GM23338 (cell line): ENCODE results near the gene SLC35D2. TPM values are rescaled to one million over a fixed set of nuclear protein-coding genes. Genes with fewer than 3 reads are reported as not detected.

Source experiments
- ATAC-seq: fragments of 200-7000 bp; cut with Tn5 transposase; 3 replicates; pipeline ENCODE4 v1.9.1; 2020
- DNase-seq: peaks from one replicate; pipeline ENCODE4 v3.0.0-alpha.2; 2015; ENCODE audit warnings: low spot score
- H2AFZ ChIP-seq: fragments of 200-600 bp; sonication (generic); 2 replicates; pipeline ENCODE4 v1.8.0; 2016; ENCODE audit warnings: antibody characterized with exemption, mild to moderate bottlenecking, moderate library complexity
- H3F3A ChIP-seq: fragments of 200-600 bp; sonication (generic); replicated peaks from 2 replicates; pipeline ENCODE4 v1.8.0; 2017; ENCODE audit warnings: antibody characterized with exemption, mixed run types, low read depth
- H3K27ac ChIP-seq: fragments of 200-600 bp; sonication (generic); 2 replicates; pipeline ENCODE4 v1.6.1; 2016; ENCODE audit warnings: low read depth
- H3K27me3 ChIP-seq: fragments of 200-600 bp; sonication (generic); 2 replicates; pipeline ENCODE4 v1.8.0; 2016; ENCODE audit warnings: mild to moderate bottlenecking, mixed run types, moderate library complexity; ENCODE audit not compliant: insufficient read depth
- H3K36me3 ChIP-seq: fragments of 200-600 bp; sonication (generic); 2 replicates; pipeline ENCODE4 v1.8.0; 2016; ENCODE audit warnings: mild to moderate bottlenecking; ENCODE audit not compliant: insufficient read depth
- H3K4me1 ChIP-seq: fragments of 200-600 bp; sonication (generic); 2 replicates; pipeline ENCODE4 v1.8.0; 2016; ENCODE audit warnings: mild to moderate bottlenecking, moderate library complexity; ENCODE audit not compliant: insufficient read depth
- H3K4me2 ChIP-seq: fragments of 200-600 bp; sonication (generic); 2 replicates; pipeline ENCODE4 v1.7.1; 2017; ENCODE audit warnings: mixed run types
- H3K4me3 ChIP-seq: fragments of 200-600 bp; sonication (generic); 2 replicates; pipeline ENCODE4 v1.6.1; 2016; ENCODE audit warnings: mixed run types
- H3K79me2 ChIP-seq: fragments of 200-600 bp; sonication (generic); replicated peaks from 2 replicates; pipeline ENCODE4 v1.8.0; 2017; ENCODE audit warnings: mild to moderate bottlenecking; ENCODE audit not compliant: insufficient read depth
- H3K9me2 ChIP-seq: fragments of 200-600 bp; sonication (generic); 2 replicates; pipeline ENCODE4 v1.8.0; 2017; ENCODE audit not compliant: insufficient read depth
- H4K20me1 ChIP-seq: fragments of 200-600 bp; sonication (generic); replicated peaks from 2 replicates; pipeline ENCODE4 v1.8.0; 2017; ENCODE audit warnings: mild to moderate bottlenecking; ENCODE audit not compliant: insufficient read depth
- H3K27ac Mint-ChIP-seq: 2 replicates; pipeline ENCODE4 v1.8.0; 2020; ENCODE audit warnings: inconsistent platforms, mild to moderate bottlenecking, moderate library complexity, mixed read lengths
- H3K27me3 Mint-ChIP-seq: 3 replicates; pipeline ENCODE4 v1.8.0; 2022; ENCODE audit warnings: low read depth, mild to moderate bottlenecking, moderate library complexity, mixed read lengths, inconsistent platforms; ENCODE audit not compliant: insufficient read depth, poor library complexity
- H3K36me3 Mint-ChIP-seq: 3 replicates; pipeline ENCODE4 v1.8.0; 2021; ENCODE audit warnings: low read depth, mild to moderate bottlenecking, inconsistent platforms, moderate library complexity, mixed read lengths
- H3K4me1 Mint-ChIP-seq: 3 replicates; pipeline ENCODE4 v1.8.0; 2020; ENCODE audit warnings: mild to moderate bottlenecking, inconsistent platforms, mixed read lengths
- H3K4me3 Mint-ChIP-seq: 3 replicates; pipeline ENCODE4 v1.8.0; 2021; ENCODE audit warnings: moderate library complexity, mild to moderate bottlenecking, inconsistent platforms, mixed read lengths
- H3K9me3 Mint-ChIP-seq: 3 replicates; pipeline ENCODE4 v1.8.0; 2020; ENCODE audit warnings: moderate library complexity, mild to moderate bottlenecking, inconsistent platforms, mixed read lengths
- CREB1 ChIP-seq: fragments of 250-450 bp; sonication (Bioruptor Pico); IDR thresholded peaks from 2 replicates; pipeline ENCODE4 v1.5.0; 2020; ENCODE audit warnings: low read depth, mild to moderate bottlenecking, moderate library complexity
- EZH2 ChIP-seq: fragments of 200-600 bp; sonication (generic); IDR thresholded peaks from one replicate; pipeline ENCODE4 v1.8.0; 2017; ENCODE audit warnings: antibody characterized with exemption, mild to moderate bottlenecking, low read depth; ENCODE audit not compliant: unreplicated experiment
- POLR2AphosphoS5 ChIP-seq: IDR thresholded peaks from 2 replicates; pipeline ENCODE4 v1.6.1; 2016; ENCODE audit warnings: antibody characterized with exemption, low read depth
- REST ChIP-seq: IDR thresholded peaks from one replicate; pipeline ENCODE4 v1.6.1; 2018; ENCODE audit warnings: antibody characterized with exemption; ENCODE audit not compliant: unreplicated experiment
- STAT1 ChIP-seq: IDR thresholded peaks from one replicate; pipeline ENCODE4 v1.6.1; 2016; ENCODE audit warnings: antibody characterized with exemption; ENCODE audit not compliant: unreplicated experiment
- ZNF462 ChIP-seq: fragments of 250-450 bp; sonication (Bioruptor Pico); IDR thresholded peaks from 2 replicates; pipeline ENCODE4 v1.5.0; 2020; ENCODE audit warnings: mild to moderate bottlenecking, moderate library complexity
- polyA plus RNA-seq: library from polyadenylated mRNA; unstranded; fragments of >200 nt; fragmentation: Nextera tagmentation; extraction: Ambion mirVana; gene quantifications from 2 replicates; pipeline ENCODE4 v1.2.1, GENCODE V29; 2016
- total RNA-seq: library from RNA; depleted of rRNA; stranded (reverse); fragments of >200 nt; shearing (Covaris generic); gene quantifications from 2 replicates; pipeline ENCODE4 v1.2.3, GENCODE V29; 2014; rRNA removed

The SLC35D2 gene
- total and polyA plus RNA-seq, 2 experiments from 2014 or later: 8.2 to 14.4 TPM

GRCh38 chr9:96279932-96280331, 103.6 kb downstream of the SLC35D2 start (continued):
- no peak for TF ChIP-seq ZNF462 (CRISPR knock-in tag)
- no peak for TF ChIP-seq STAT1
- TF ChIP-seq REST: no peak
- TF ChIP-seq CREB1 (CRISPR knock-in tag): no peak

- no peaks in the 10 kb centered on the region for H4K20me1 ChIP-seq
- DNase-seq (no peak), ATAC-seq (no peak)
- peaks cover 35% of the 10 kb centered on the region for H3K36me3 Mint-ChIP-seq
- H3F3A ChIP-seq: no peaks in the 10 kb centered on the region
- TF ChIP-seq POLR2AphosphoS5 (no peak), EZH2 (no peak), STAT1 (no peak)
- no peak overlapping the region for H2AFZ ChIP-seq
- no peak overlapping the region for H3K4me2 ChIP-seq
- no peak overlapping the region for H3K4me3 ChIP-seq
- peaks cover 11% of the 10 kb centered on the region; the same call in 2 of the 3 replicates for H3K4me1 Mint-ChIP-seq
- H3K27me3 Mint-ChIP-seq: no peaks in the 10 kb centered on the region
- peaks cover 12% of the 10 kb centered on the region for H3K9me2 ChIP-seq
- H3K4me3 Mint-ChIP-seq: no peak overlapping the region
- peaks cover 51% of the 10 kb centered on the region for H3K9me3 Mint-ChIP-seq
- H3K27me3 ChIP-seq: no peaks in the 10 kb centered on the region
- H3K27ac Mint-ChIP-seq: no peak overlapping the region
- H3K4me1 ChIP-seq: peaks cover 8% of the 10 kb centered on the region; the same call in 1 of the 2 replicates
- H3K36me3 ChIP-seq: peaks cover 16% of the 10 kb centered on the region
- H3K27ac ChIP-seq: no peak overlapping the region
- no peaks in the 10 kb centered on the region for H3K79me2 ChIP-seq
Measured at GRCh38 chr9:96274939-96275338, 108.6 kb downstream of the SLC35D2 start.

Other genes starting within 250 kb of the SLC35D2 start
- not detected in 2 replicates for gene HSD17B3, start 81.5 kb downstream of the SLC35D2 start, total RNA-seq
- not detected in 2 replicates for gene HSD17B3, start 81.5 kb downstream of the SLC35D2 start, polyA plus RNA-seq
- 11.5 and 12.3 TPM in 2 replicates for gene ZNF367, start 34.7 kb upstream of the SLC35D2 start, total RNA-seq
- 2.5 and 3.6 TPM in 2 replicates for gene ZNF367, start 34.7 kb upstream of the SLC35D2 start, polyA plus RNA-seq
- gene HABP4, start 66.5 kb upstream of the SLC35D2 start, total RNA-seq: 7.7 and 9.9 TPM in 2 replicates
- 8.8 and 11.1 TPM in 2 replicates for gene HABP4, start 66.5 kb upstream of the SLC35D2 start, polyA plus RNA-seq
- 52.1 and 53.4 TPM in 2 replicates for gene CDC14B, start 236.1 kb upstream of the SLC35D2 start, total RNA-seq
- 11.9 and 12.2 TPM in 2 replicates for gene CDC14B, start 236.1 kb upstream of the SLC35D2 start, polyA plus RNA-seq